ENCODE data around the gene VENTX. TPM values are rescaled to one million over a fixed set of nuclear protein-coding genes. Genes with fewer than 3 reads are reported as not detected.
"Not testable (repeated sequence)": the region's sequence is repeated elsewhere in the genome, so short reads cannot be mapped to it uniquely, and the experiment has no call there.

Gene VENTX
- polyA plus RNA-seq, 1 donor (not counting 4 experiments of a cell fraction or from before 2014, with no cell fraction given), result not detected

DNA sequence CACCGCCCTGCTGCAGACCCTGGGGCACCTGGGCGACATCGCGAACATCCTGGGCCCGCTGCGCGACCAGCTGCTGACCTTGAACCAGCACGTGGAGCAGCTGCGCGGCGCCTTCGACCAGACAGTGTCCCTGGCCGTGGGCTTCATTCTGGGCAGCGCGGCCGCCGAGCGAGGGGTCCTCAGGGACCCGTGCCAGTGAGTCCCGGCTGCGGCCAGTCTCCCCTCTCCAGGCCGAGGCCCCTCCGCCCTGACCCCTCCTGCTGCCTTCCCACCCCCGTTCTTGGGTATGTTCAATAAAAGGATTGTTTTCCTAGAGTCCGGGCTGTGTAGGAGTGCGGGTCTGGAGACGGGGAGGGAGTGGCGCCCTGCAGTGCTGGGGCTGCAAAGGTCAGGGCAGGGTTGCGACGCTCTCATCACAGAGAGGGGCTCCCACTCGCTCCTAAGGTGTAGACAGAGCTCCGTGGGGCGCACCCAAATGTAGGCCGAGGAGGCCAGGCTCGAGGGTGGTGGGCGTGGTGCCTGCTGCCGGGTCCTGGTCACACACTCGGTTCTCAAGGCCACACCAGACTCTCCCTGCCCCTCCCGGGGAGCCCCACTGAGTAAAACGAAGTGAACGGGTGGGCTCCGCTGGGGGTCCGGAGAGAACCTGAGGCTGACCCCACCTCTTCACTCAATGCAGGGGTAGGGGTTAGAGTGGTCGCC, 6.3 kb upstream of the VENTX start:
- DNase-seq (ENCODE audit: low read depth, low spot score) (no peak), FAIRE-seq (no peak)
- Histone ChIP-seq H3K9me3 (ENCODE audit: control insufficient read depth, low read depth, low read length) (no peaks in the 10 kb centered on the region), H3K9ac (ENCODE audit: control insufficient read depth, extremely low read depth, insufficient read depth, low read length) (no peak overlapping the region), H2AFZ (ENCODE audit: control insufficient read depth, low read length) (no peak overlapping the region), H3K9me1 (ENCODE audit: control insufficient read depth, extremely low read depth, insufficient read depth, low read length) (no peaks in the 10 kb centered on the region), H3K4me1 (ENCODE audit: control insufficient read depth, extremely low read depth, insufficient read depth, low read length) (no peaks in the 10 kb centered on the region), H3K4me3 (ENCODE audit: control insufficient read depth in 2 of 3, extremely low read depth in 1 of 3, insufficient read depth in 2 of 3, low read depth in 1 of 3, low read length in 3 of 3) (no peak overlapping the region), H3K4me2 (ENCODE audit: control insufficient read depth, extremely low read depth, insufficient read depth, low read depth, low read length) (no peak overlapping the region), H3K36me3 (ENCODE audit: control insufficient read depth in 2 of 2, extremely low read depth in 1 of 2, insufficient read depth in 2 of 2, low read length in 2 of 2) (no peaks in the 10 kb centered on the region), H3K79me2 (ENCODE audit: control insufficient read depth, insufficient read depth, low read length) (no peaks in the 10 kb centered on the region), H3K27me3 (ENCODE audit: control insufficient read depth, extremely low read depth, insufficient read depth, low read length) (peaks cover 79% of the 10 kb centered on the region), H4K20me1 (ENCODE audit: control insufficient read depth, extremely low read depth, insufficient read depth, low read length) (no peaks in the 10 kb centered on the region), H3K27ac (ENCODE audit: control insufficient read depth, insufficient read depth, low read length) (no peak overlapping the region)
- dilution Hi-C loops (cut with MboI; ENCODE audit: extremely low pct_ligation_motif_present, low sequenced_read_pairs), result no loop called here
- TF ChIP-seq, protein P1, sequence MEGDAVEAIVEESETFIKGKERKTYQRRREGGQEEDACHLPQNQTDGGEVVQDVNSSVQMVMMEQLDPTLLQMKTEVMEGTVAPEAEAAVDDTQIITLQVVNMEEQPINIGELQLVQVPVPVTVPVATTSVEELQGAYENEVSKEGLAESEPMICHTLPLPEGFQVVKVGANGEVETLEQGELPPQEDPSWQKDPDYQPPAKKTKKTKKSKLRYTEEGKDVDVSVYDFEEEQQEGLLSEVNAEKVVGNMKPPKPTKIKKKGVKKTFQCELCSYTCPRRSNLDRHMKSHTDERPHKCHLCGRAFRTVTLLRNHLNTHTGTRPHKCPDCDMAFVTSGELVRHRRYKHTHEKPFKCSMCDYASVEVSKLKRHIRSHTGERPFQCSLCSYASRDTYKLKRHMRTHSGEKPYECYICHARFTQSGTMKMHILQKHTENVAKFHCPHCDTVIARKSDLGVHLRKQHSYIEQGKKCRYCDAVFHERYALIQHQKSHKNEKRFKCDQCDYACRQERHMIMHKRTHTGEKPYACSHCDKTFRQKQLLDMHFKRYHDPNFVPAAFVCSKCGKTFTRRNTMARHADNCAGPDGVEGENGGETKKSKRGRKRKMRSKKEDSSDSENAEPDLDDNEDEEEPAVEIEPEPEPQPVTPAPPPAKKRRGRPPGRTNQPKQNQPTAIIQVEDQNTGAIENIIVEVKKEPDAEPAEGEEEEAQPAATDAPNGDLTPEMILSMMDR (optimal IDR thresholded peaks at IDR 0.05 in 1 of 3, IDR thresholded peaks at IDR 0.05 in 1 of 3, conservative IDR thresholded peaks at IDR 0.05 in 1 of 3; ENCODE audit: extremely low read depth in 1 of 3, insufficient read depth in 2 of 3, low read length in 3 of 3), result no peak
- peak; percentile 58 for TF ChIP-seq EZH2 (IDR thresholded peaks at IDR 0.05; ENCODE audit: low read length)

DNA sequence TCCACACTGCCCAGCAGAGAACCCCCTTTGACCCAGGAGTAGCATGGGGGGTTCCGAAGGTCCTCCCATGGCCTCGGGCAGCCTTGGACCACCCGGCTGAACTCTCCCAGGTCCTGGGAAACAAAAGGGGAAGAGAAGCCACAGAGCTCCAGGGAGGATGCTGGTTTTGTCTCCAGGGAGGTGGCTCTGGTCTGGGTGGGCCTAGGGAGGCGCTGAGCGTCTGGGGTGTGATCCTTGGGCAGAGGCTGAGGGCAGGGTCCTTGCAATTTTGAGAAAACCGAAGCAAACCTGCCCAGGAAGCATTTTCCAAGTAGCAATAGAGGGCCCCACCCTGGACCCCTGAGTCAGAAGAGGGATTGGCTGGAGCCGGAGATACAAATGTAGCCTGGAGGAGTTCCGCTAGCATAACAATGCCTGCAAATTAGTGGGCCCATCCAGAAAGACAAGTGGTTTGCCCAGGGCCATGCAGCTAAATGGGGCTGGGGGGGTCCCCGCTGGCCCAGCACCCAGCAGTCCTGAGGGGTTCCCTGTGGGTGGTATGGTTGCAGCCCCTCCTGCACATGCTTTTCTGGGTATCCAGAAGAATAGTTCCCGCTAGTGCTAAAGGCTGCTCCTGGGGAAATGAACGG, 5.6 kb upstream of the VENTX start:
- no peaks in the 10 kb centered on the region for H3K4me1 ChIP-seq (ENCODE audit: control insufficient read depth, extremely low read depth, insufficient read depth, low read length)
- no peaks in the 10 kb centered on the region for H3K36me3 ChIP-seq (ENCODE audit: control insufficient read depth in 2 of 2, extremely low read depth in 1 of 2, insufficient read depth in 2 of 2, low read length in 2 of 2)
- TF ChIP-seq, protein P1 (optimal IDR thresholded peaks at IDR 0.05 in 1 of 3, IDR thresholded peaks at IDR 0.05 in 1 of 3, conservative IDR thresholded peaks at IDR 0.05 in 1 of 3; ENCODE audit: extremely low read depth in 1 of 3, insufficient read depth in 2 of 3, low read length in 3 of 3), result no peak
- no peak for TF ChIP-seq EZH2 (IDR thresholded peaks at IDR 0.05; ENCODE audit: low read length)
- no peak overlapping the region for H3K27ac ChIP-seq (ENCODE audit: control insufficient read depth, insufficient read depth, low read length)
- H3K9ac ChIP-seq (ENCODE audit: control insufficient read depth, extremely low read depth, insufficient read depth, low read length), result no peak overlapping the region
- H3K9me1 ChIP-seq (ENCODE audit: control insufficient read depth, extremely low read depth, insufficient read depth, low read length), result no peaks in the 10 kb centered on the region
- H3K9me3 ChIP-seq (ENCODE audit: control insufficient read depth, low read depth, low read length), result no peaks in the 10 kb centered on the region
- H2AFZ ChIP-seq (ENCODE audit: control insufficient read depth, low read length), result no peak overlapping the region
- peaks cover 81% of the 10 kb centered on the region for H3K27me3 ChIP-seq (ENCODE audit: control insufficient read depth, extremely low read depth, insufficient read depth, low read length)
- DNase-seq (ENCODE audit: low read depth, low spot score), result no peak
- no peaks in the 10 kb centered on the region for H3K79me2 ChIP-seq (ENCODE audit: control insufficient read depth, insufficient read depth, low read length)
- FAIRE-seq, result no peak
- H3K4me2 ChIP-seq (ENCODE audit: control insufficient read depth, extremely low read depth, insufficient read depth, low read depth, low read length), result no peak overlapping the region
- no peak overlapping the region for H3K4me3 ChIP-seq (ENCODE audit: control insufficient read depth in 2 of 3, extremely low read depth in 1 of 3, insufficient read depth in 2 of 3, low read depth in 1 of 3, low read length in 3 of 3)
- no peaks in the 10 kb centered on the region for H4K20me1 ChIP-seq (ENCODE audit: control insufficient read depth, extremely low read depth, insufficient read depth, low read length)
- dilution Hi-C loops (cut with MboI; ENCODE audit: extremely low pct_ligation_motif_present, low sequenced_read_pairs), result no loop called here

DNA sequence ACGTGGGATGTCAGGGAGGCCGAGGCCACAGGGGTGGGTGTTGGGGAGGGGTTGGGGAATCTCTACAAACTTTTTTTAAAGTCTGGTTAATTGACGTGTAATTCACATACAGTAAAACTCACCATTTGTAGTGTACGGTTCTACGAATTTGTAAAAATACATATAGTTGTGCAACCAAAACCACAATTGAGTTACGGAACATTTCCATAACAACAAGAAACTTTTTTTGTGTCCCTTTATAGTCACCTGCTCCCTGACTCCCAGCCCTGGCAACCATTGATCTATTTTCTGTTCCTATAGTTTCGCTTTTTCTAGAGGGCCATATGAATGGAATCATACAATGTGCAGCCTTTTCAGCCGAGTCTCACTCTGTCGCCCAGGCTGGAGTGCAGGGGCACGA, 2.9 kb upstream of the VENTX start:
- H3K9me1 ChIP-seq (ENCODE audit: control insufficient read depth, extremely low read depth, insufficient read depth, low read length); H3K4me3 ChIP-seq (ENCODE audit: control insufficient read depth in 2 of 3, extremely low read depth in 1 of 3, insufficient read depth in 2 of 3, low read depth in 1 of 3, low read length in 3 of 3); H3K27ac ChIP-seq (ENCODE audit: control insufficient read depth, insufficient read depth, low read length); H3K79me2 ChIP-seq (ENCODE audit: control insufficient read depth, insufficient read depth, low read length); dilution Hi-C loops (cut with MboI; ENCODE audit: extremely low pct_ligation_motif_present, low sequenced_read_pairs); H4K20me1 ChIP-seq (ENCODE audit: control insufficient read depth, extremely low read depth, insufficient read depth, low read length); H3K4me2 ChIP-seq (ENCODE audit: control insufficient read depth, extremely low read depth, insufficient read depth, low read depth, low read length); H3K9me3 ChIP-seq (ENCODE audit: control insufficient read depth, low read depth, low read length); H3K9ac ChIP-seq (ENCODE audit: control insufficient read depth, extremely low read depth, insufficient read depth, low read length); FAIRE-seq; H3K4me1 ChIP-seq (ENCODE audit: control insufficient read depth, extremely low read depth, insufficient read depth, low read length); DNase-seq (ENCODE audit: low read depth, low spot score); H2AFZ ChIP-seq (ENCODE audit: control insufficient read depth, low read length); H3K36me3 ChIP-seq (ENCODE audit: control insufficient read depth in 2 of 2, extremely low read depth in 1 of 2, insufficient read depth in 2 of 2, low read length in 2 of 2): not testable (repeated sequence)
- peaks cover 86% of the 10 kb centered on the region for H3K27me3 ChIP-seq (ENCODE audit: control insufficient read depth, extremely low read depth, insufficient read depth, low read length)
